BLaER1 (cell line): ENCODE data around the gene TAX1BP1.

Experiments used
- H3K27ac ChIP-seq: shearing (Covaris generic); formaldehyde crosslinking; 2 replicates; pipeline ENCODE4 v1.8.1; 2022
- H3K27me3 ChIP-seq: shearing (Covaris generic); formaldehyde crosslinking; 2 replicates; pipeline ENCODE4 v1.8.1; 2022
- H3K36me3 ChIP-seq: shearing (Covaris generic); formaldehyde crosslinking; 2 replicates; pipeline ENCODE4 v1.8.1; 2022
- H3K4me1 ChIP-seq: shearing (Covaris generic); formaldehyde crosslinking; 2 replicates; pipeline ENCODE4 v1.8.1; 2022
- H3K4me2 ChIP-seq: shearing (Covaris generic); formaldehyde crosslinking; 2 replicates; pipeline ENCODE4 v1.8.1; 2022
- H3K4me3 ChIP-seq: shearing (Covaris generic); formaldehyde crosslinking; 2 replicates; pipeline ENCODE4 v1.8.1; 2022
- H3K9ac ChIP-seq: shearing (Covaris generic); formaldehyde crosslinking; 2 replicates; pipeline ENCODE4 v1.8.1; 2022
- H3K9me3 ChIP-seq: shearing (Covaris generic); formaldehyde crosslinking; 2 replicates; pipeline ENCODE4 v1.8.1; 2022
- H4K20me1 ChIP-seq: shearing (Covaris generic); formaldehyde crosslinking; 2 replicates; pipeline ENCODE4 v1.8.1; 2022
- Cebpa-rat ChIP-seq: shearing (Covaris generic); IDR thresholded peaks from 2 replicates; pipeline ENCODE4 v1.8.1; 2022

The TAX1BP1 gene

DNA sequence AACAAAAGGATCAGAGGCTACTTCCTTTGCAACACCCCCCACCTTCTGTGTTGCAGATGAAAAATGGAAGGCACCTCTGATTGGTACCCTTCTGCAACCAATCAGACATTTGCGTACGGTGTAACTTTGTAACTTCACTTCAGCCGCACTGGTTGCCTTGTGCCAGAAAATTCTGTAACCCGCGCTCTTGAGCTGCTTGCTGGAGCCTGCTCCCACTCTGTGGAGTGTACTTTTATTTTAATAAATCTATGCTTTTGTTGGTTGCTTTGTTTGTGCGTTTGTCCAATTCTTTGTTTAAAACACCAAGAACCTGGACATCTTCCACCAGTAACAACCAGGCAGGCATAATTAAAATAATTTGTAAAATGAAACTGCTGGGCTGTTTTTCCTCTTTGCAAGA, 31.5 kb upstream of the TAX1BP1 start:
- Histone ChIP-seq H3K9ac (no peak overlapping the region), H3K36me3 (no peaks in the 10 kb centered on the region), H3K4me3 (no peak overlapping the region), H4K20me1 (no peaks in the 10 kb centered on the region), H3K9me3 (no peaks in the 10 kb centered on the region), H3K4me1 (no peaks in the 10 kb centered on the region), H3K27ac (no peak overlapping the region), H3K4me2 (no peak overlapping the region), H3K27me3 (no peaks in the 10 kb centered on the region)
- no peak for TF ChIP-seq Cebpa-rat

DNA sequence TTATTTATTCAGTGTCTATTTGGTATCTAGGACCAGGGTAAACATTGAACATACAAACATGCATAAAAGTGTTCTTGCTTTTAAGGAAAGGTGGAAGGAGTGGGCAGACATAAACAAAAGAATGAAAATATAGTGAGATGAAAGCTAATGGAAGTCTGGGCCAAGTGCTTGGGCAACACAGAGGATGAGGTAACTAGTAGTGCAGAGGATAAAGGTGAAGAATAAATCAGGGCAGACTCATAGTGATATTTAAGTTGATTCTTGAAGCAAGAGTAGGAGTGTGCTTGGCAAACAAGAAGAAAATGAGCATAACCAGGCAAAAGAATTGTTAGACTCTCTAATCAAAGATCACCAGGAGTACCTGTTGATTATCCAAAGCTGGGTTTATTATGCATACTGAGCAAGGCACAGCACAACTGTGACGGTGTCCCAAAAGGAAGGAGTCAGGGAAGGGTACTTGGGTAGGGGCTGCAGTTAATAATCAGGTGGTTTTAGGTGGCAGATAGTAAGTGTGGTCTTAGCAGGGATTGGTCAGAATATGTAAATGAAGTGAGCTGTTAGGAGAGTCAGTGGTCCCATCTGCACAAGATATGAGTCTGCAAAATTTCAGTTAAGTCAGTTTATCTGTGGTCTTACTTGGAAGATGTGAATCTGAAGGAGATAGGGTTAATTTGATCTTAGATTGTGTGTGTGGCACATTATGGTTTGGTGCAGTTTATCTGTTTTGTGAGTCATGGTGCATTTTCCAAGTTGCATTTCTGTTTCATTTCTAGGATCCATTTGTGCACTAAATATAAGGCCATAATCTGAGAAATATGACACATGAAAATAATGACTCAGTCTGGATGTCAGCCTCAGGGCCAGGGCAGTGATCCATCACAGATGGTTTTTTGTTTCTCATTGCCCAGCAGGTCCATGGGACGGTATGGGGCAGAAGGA, 30.6 kb upstream of the TAX1BP1 start:
- no peaks in the 10 kb centered on the region for H3K36me3 ChIP-seq
- H3K27ac ChIP-seq: no peak overlapping the region
- H3K4me3 ChIP-seq: no peak overlapping the region
- no peak overlapping the region for H3K9ac ChIP-seq
- H3K27me3 ChIP-seq: no peaks in the 10 kb centered on the region
- H3K9me3 ChIP-seq: no peaks in the 10 kb centered on the region
- H3K4me2 ChIP-seq: no peak overlapping the region
- TF ChIP-seq Cebpa-rat: no peak
- no peaks in the 10 kb centered on the region for H4K20me1 ChIP-seq
- H3K4me1 ChIP-seq: no peaks in the 10 kb centered on the region

DNA sequence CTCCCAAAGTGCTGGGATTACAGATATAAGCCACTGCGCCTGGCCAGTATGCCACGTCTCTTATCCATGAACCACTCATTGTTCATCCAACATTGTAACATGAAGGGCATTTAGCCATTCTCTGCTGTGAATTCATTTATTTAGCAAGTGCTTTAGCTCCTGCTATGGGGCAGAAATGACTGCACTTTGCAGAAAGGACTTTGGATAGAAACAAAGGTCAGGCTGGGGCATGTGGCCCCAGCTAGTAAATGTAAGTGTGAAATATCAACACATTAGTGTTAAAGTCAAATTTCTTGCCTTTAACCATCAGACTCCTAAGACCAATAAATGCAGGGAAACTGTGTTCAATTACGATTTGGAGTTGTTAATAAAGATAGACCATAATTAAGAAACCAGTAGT, 27.7 kb upstream of the TAX1BP1 start:
- no peak for TF ChIP-seq Cebpa-rat
- Histone ChIP-seq H3K4me2 (no peak overlapping the region), H3K4me3 (no peak overlapping the region), H3K9ac (no peak overlapping the region), H3K36me3 (no peaks in the 10 kb centered on the region), H3K27ac (no peak overlapping the region), H3K4me1 (no peaks in the 10 kb centered on the region), H3K9me3 (no peaks in the 10 kb centered on the region), H3K27me3 (no peaks in the 10 kb centered on the region), H4K20me1 (no peaks in the 10 kb centered on the region)

DNA sequence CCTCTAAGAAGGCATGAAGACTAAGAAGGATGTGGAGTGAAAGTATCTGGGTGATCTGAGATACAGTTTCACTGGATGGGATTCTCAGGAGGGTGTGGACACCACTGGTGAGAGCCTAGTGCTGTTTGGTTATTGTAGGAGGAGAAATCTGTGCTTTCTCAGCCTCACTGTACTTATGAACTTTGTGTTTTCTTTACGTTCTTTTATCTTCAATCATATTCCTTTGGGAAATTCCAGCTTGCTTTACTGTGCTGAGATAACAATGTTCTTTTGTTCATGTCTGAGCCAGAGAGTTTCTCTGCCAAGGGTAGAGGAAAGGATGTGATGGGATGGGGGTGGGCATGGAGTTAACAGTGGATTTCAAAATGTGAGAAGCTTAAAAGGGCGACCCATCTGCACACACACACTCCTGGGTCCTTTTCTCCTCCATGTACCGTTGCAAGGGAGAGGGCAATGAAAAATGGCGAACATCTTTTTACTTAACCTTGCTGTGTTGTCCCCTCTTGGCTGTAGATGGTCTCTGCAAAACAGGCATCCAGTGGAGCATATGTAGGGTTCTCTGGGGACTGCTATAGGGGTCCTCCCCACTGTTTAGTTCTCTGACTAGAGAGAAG, 25.0 kb upstream of the TAX1BP1 start:
- Histone ChIP-seq H3K27ac (no peak overlapping the region), H3K9me3 (no peaks in the 10 kb centered on the region), H3K4me1 (no peaks in the 10 kb centered on the region), H3K36me3 (no peaks in the 10 kb centered on the region), H3K4me2 (no peak overlapping the region), H3K4me3 (no peak overlapping the region), H4K20me1 (no peaks in the 10 kb centered on the region), H3K9ac (no peak overlapping the region), H3K27me3 (no peaks in the 10 kb centered on the region)
- no peak for TF ChIP-seq Cebpa-rat

DNA sequence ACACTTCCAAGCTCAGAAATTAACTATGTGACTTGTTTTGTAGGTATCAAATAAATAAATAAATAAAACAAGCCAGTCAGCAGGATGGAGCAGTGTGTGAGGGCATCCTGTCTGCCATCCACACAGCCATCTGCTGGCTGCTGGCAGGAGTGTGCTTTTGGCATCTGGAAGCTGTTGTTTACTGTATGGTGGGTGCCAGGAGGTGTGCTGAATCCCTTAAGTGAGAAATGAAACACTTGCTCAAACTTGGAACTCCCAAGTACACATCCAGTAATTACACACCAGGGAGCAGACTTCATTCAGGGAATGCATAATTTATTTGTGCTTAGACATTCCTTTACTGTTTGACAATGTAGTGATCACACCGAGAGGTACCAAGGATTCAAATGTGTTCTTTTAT, 16.9 kb upstream of the TAX1BP1 start:
- Histone ChIP-seq H3K9me3 (no peaks in the 10 kb centered on the region), H3K4me1 (peaks cover 8% of the 10 kb centered on the region), H3K27ac (no peak overlapping the region), H4K20me1 (no peaks in the 10 kb centered on the region), H3K36me3 (no peaks in the 10 kb centered on the region), H3K27me3 (no peaks in the 10 kb centered on the region), H3K4me2 (no peak overlapping the region), H3K9ac (no peak overlapping the region), H3K4me3 (no peak overlapping the region)
- no peak for TF ChIP-seq Cebpa-rat

DNA sequence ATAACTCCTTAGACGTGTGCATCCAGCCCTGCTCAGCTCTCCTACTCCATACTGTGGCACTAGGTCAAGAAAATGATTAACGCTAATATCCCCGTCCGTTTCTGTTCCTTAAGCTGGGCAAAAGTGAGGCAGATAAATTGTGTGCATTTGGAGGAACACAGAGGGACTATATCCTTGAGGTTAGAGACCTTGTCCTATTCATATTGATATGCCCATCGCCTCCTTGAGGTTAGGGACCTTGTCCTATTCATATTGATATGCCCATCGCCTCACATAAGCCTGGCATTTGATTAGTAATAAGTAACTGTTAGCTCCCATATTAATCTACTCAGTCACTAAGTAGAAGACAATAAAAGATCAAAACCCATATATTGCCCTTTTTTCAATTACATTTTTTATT, 12.9 kb upstream of the TAX1BP1 start:
- Histone ChIP-seq H4K20me1 (no peaks in the 10 kb centered on the region), H3K27me3 (no peaks in the 10 kb centered on the region), H3K9me3 (no peaks in the 10 kb centered on the region), H3K27ac (no peak overlapping the region), H3K9ac (no peak overlapping the region), H3K4me2 (no peak overlapping the region), H3K4me3 (no peak overlapping the region), H3K4me1 (peaks cover 8% of the 10 kb centered on the region), H3K36me3 (no peaks in the 10 kb centered on the region)
- no peak for TF ChIP-seq Cebpa-rat

DNA sequence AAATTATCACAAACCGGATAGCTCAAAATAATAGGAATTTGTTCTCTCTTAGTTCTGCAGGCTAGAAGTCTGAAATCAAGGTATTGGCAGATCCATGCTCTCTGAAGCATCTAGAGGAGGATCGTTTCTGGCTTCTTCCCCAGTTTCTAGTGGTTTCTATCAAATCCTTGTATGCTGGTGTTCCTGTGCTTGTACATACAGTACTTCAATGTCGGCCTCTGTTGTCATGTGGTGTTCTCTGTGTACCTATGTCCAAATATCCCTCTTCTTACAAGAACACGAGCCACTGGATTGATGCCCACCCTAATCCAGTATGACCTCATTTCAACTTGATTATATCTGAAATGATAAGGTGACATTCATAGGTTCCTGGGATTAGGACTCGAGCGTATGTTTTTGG, 9.8 kb upstream of the TAX1BP1 start:
- no peak for TF ChIP-seq Cebpa-rat
- Histone ChIP-seq H3K36me3 (no peaks in the 10 kb centered on the region), H3K4me1 (peaks cover 8% of the 10 kb centered on the region), H3K27ac (no peak overlapping the region), H3K4me3 (no peak overlapping the region), H4K20me1 (no peaks in the 10 kb centered on the region), H3K4me2 (no peak overlapping the region), H3K27me3 (no peaks in the 10 kb centered on the region), H3K9ac (no peak overlapping the region), H3K9me3 (no peaks in the 10 kb centered on the region)

DNA sequence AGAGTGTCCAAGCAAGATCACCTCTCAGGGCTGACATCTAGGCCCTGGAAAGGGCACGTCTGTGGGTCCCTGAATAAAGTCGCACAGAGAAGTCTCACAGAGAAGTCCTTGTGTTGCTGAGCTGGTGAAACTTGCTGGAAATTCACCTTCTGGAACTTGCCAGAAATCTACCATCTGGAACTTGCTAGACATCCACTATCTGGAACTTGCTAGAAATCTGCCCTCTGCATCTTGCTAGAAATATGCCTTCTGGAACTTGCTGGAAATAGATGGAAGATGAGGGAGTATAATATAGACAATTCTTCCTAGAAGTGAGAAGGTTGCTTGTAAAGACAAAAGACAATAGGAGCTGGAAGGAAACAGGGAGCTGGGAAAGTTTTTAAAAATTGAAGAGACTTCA, 5.4 kb upstream of the TAX1BP1 start:
- no peaks in the 10 kb centered on the region for H4K20me1 ChIP-seq
- no peak for TF ChIP-seq Cebpa-rat
- H3K9me3 ChIP-seq: no peaks in the 10 kb centered on the region
- H3K27me3 ChIP-seq: no peaks in the 10 kb centered on the region
- peaks cover 11% of the 10 kb centered on the region for H3K4me1 ChIP-seq
- no peaks in the 10 kb centered on the region for H3K36me3 ChIP-seq
- H3K27ac ChIP-seq: no peak overlapping the region
- H3K4me2 ChIP-seq: no peak overlapping the region
- H3K9ac ChIP-seq: no peak overlapping the region
- no peak overlapping the region for H3K4me3 ChIP-seq

DNA sequence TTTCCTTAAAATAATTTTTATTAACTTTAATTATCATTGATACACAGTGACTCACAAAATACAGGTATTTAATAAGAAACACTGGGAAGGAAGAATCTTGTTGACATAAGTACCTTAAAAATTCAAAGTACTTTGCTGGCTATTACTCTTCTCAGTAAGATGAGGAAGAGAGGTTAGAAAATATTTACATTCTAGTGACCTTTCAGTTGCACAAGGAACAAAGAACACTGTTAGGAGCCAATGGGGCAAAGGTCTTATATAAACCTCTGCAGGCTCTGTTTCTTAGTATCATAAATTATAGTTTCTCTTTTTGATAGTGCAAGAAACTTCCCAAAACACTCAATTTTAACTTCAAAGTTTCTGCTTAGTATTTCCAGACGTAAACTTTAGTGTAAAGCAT, 4.8 kb upstream of the TAX1BP1 start:
- Histone ChIP-seq H3K9me3 (no peaks in the 10 kb centered on the region), H3K4me2 (no peak overlapping the region), H3K9ac (no peak overlapping the region), H3K4me1 (peaks cover 11% of the 10 kb centered on the region), H3K4me3 (no peak overlapping the region), H4K20me1 (no peaks in the 10 kb centered on the region), H3K36me3 (no peaks in the 10 kb centered on the region), H3K27me3 (no peaks in the 10 kb centered on the region), H3K27ac (no peak overlapping the region)
- no peak for TF ChIP-seq Cebpa-rat

DNA sequence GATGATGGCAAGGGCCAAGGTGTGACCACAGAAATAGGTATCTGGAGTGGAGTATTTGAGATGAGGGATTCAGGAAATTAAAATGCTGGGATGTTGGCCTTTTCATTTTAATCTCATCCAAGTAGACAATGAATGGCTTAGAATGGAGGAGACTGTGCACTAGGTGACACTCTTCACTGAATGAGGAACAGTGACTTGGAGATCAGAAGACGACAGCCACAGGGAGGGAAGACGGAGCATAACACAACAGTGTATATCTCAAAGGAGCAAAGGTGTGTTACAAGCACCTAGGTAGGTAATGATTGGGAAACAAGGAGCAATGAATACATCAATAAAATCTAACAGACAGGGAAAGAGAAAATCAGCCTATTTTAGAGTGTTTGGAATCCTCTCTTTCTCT, 4.1 kb upstream of the TAX1BP1 start:
- H3K9me3 ChIP-seq: no peaks in the 10 kb centered on the region
- H3K4me3 ChIP-seq: no peak overlapping the region
- no peak overlapping the region for H3K27ac ChIP-seq
- no peaks in the 10 kb centered on the region for H3K36me3 ChIP-seq
- no peak for TF ChIP-seq Cebpa-rat
- H3K9ac ChIP-seq: no peak overlapping the region
- H3K27me3 ChIP-seq: no peaks in the 10 kb centered on the region
- H4K20me1 ChIP-seq: peaks cover 6% of the 10 kb centered on the region; the same call in 1 of the 2 replicates
- no peak overlapping the region for H3K4me2 ChIP-seq
- peaks cover 12% of the 10 kb centered on the region for H3K4me1 ChIP-seq
